GM12875 (cell line): ENCODE measurements around the gene NPNT.

Experiments
- H3K4me3 ChIP-seq: one replicate; pipeline ENCODE4 v1.5.1; 2011; ENCODE audit warnings: low read depth, low read length, control low read depth
- CTCF ChIP-seq: IDR thresholded peaks from 2 replicates; pipeline ENCODE4 v1.5.1; 2011; ENCODE audit warnings: low read depth, mild to moderate bottlenecking, control low read depth, inconsistent platforms, low read length, moderate library complexity, borderline replicate concordance; ENCODE audit not compliant: insufficient read depth

The NPNT gene

GRCh38 chr4:105943234-105943633, 48.0 kb downstream of the NPNT start:
- H3K4me3 ChIP-seq = no peak overlapping the region
- no peak for TF ChIP-seq CTCF

DNA sequence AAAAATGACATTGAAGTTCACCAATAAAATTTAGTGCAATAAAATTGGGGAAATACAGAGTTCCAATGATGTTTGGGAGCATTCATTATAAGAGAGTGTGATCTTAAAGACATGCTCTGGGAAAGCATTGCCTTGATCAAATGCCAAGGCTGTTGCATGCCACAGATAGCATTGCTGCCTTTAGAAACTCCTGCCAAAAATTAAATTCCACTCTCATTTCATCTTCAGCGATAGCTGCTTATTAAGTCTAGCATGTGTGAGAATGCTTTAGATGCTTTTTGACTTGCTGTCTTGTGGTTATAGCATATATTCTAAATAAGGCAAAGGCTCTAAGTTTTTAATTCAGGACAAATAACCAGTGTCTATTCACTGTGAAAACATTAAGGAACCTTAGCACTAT, 49.3 kb downstream of the NPNT start:
- no peak for TF ChIP-seq CTCF
- H3K4me3 ChIP-seq = no peak overlapping the region

DNA sequence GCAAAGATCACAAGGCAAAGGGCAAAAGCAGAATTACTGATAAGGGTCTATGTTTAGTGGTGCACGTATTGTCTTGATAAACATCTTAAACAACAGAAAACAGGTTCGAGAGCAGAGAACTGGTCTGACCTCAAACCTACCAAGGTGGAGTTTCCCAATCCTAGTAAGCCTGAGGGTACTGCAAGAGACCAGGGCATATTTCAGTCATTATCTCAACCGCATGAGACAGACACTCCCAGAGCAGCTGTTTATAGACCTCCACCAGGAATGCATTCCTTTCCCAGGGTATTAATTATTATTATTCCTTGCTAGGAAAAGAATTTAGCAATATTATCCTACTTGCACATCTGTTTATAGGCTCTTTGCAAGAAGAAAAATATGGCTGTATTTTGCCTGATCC, 51.5 kb downstream of the NPNT start:
- H3K4me3 ChIP-seq = no peak overlapping the region
- no peak for TF ChIP-seq CTCF

- no peak for TF ChIP-seq CTCF
- no peak overlapping the region for H3K4me3 ChIP-seq
Observed at GRCh38 chr4:105950701-105951100, 55.4 kb downstream of the NPNT start.

GRCh38 chr4:105951198-105951597, 55.9 kb downstream of the NPNT start:
- no peak for TF ChIP-seq CTCF
- no peak overlapping the region for H3K4me3 ChIP-seq

DNA sequence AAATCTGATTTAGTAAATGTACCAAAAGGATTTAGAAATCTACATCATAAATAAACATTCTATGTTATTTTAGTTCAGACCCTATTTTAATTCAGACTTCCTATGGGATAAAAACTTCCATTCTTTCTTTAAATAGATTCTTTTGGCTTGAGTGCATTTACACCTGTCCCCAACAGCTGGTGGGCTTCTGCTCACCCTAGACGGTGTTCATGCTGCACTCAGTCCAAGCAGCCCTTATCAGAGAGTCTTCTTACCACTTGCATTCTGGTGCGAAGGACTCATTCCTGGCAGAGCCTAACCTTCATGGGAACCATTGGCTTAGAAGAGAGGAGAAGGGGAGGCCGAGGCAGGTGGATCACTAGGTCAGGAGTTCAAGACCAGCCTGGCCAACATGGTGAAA, 57.3 kb downstream of the NPNT start:
- no peak for TF ChIP-seq CTCF
- no peak overlapping the region for H3K4me3 ChIP-seq

DNA sequence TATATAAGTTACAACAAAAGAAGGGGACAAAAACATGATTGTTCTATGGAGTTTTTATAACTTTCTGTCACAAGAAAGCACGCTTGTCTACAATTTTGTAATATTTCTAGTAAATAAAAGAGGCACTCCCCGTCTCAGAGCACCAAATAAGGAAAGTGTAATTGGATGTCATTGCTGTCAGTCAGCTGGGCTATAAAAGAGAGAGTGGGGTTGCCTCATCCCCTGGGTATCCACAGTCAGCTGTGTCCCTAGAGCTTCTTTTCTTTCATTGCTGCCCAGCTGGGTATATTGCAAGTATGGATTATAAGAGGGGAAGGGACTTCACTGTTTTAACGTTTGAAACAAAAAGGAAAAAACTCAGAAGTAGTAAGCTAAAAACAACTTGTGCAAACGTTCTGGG, 61.3 kb downstream of the NPNT start:
- H3K4me3 ChIP-seq = no peak overlapping the region
- TF ChIP-seq CTCF = no peak
